Nephron (organoid): Measurements from ENCODE around the gene CELA2A.
"Not testable (repeated sequence)": the region's sequence is repeated elsewhere in the genome, so short reads cannot be mapped to it uniquely, and the experiment has no call there.

Experiments
- H3K27ac Mint-ChIP-seq, 3 experiments: 2 replicates each; pipeline ENCODE4 v1.8.0; 2020; ENCODE audit warnings: mixed read lengths in 3 of 3, mild to moderate bottlenecking in 2 of 3, moderate library complexity in 1 of 3
- H3K27me3 Mint-ChIP-seq: 2 replicates; pipeline ENCODE4 v1.8.0; 2021; ENCODE audit warnings: low read depth, mild to moderate bottlenecking, moderate library complexity, mixed read lengths
- H3K36me3 Mint-ChIP-seq: 2 replicates; pipeline ENCODE4 v1.8.0; 2020; ENCODE audit warnings: low read depth, mixed read lengths
- H3K4me1 Mint-ChIP-seq: 2 replicates; pipeline ENCODE4 v1.8.0; 2020; ENCODE audit warnings: mixed read lengths
- H3K4me3 Mint-ChIP-seq, 3 experiments: 2 replicates each; pipeline ENCODE4 v1.8.0; 2020; ENCODE audit warnings: mild to moderate bottlenecking in 3 of 3, mixed read lengths in 3 of 3, moderate library complexity in 2 of 3
- H3K9me3 Mint-ChIP-seq: 2 replicates; pipeline ENCODE4 v1.8.0; 2020; ENCODE audit warnings: mixed read lengths
- TF ChIP-seq, protein P1 (sequence below), 3 experiments: fragments of 200-600 bp; sonication (generic); IDR thresholded peaks; one replicate each; pipeline ENCODE4 v1.5.0; 2021; ENCODE audit warnings: antibody characterized with exemption in 3 of 3; ENCODE audit not compliant: unreplicated experiment in 3 of 3

Gene CELA2A

DNA sequence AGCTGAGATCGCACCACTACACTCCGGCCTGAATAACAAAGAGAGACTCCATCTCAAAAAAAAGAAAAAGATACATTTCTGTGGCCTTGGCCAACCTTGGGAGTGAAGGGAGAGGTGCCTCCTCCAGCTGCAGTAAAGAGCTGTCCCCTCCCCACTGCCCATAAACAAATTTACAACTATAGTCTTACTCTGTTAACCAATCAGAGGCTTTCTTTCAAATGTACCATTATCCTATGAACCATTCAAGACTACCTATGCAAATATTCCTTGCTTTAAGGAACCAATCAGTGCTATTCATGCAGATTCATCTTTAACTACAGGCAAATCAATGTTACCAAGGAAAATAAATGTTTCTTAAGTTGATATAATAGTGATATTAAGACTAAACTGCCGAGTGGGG is 20.4 kb downstream of the CELA2A start:
- Mint-ChIP-seq H3K9me3 (no peaks in the 10 kb centered on the region), H3K4me3 (peak overlapping the region in 1 of 3 experiments; percentile 45), H3K27ac (peak overlapping the region; percentile 15 to 52 (median 24)), H3K4me1 (peaks cover 23% of the 10 kb centered on the region), H3K27me3 (no peaks in the 10 kb centered on the region), H3K36me3 (no peaks in the 10 kb centered on the region)
- TF ChIP-seq, protein P1, sequence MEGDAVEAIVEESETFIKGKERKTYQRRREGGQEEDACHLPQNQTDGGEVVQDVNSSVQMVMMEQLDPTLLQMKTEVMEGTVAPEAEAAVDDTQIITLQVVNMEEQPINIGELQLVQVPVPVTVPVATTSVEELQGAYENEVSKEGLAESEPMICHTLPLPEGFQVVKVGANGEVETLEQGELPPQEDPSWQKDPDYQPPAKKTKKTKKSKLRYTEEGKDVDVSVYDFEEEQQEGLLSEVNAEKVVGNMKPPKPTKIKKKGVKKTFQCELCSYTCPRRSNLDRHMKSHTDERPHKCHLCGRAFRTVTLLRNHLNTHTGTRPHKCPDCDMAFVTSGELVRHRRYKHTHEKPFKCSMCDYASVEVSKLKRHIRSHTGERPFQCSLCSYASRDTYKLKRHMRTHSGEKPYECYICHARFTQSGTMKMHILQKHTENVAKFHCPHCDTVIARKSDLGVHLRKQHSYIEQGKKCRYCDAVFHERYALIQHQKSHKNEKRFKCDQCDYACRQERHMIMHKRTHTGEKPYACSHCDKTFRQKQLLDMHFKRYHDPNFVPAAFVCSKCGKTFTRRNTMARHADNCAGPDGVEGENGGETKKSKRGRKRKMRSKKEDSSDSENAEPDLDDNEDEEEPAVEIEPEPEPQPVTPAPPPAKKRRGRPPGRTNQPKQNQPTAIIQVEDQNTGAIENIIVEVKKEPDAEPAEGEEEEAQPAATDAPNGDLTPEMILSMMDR (IDR thresholded peaks at IDR 0.05; ENCODE audit: unreplicated experiment in 3 of 3) = no peak

DNA sequence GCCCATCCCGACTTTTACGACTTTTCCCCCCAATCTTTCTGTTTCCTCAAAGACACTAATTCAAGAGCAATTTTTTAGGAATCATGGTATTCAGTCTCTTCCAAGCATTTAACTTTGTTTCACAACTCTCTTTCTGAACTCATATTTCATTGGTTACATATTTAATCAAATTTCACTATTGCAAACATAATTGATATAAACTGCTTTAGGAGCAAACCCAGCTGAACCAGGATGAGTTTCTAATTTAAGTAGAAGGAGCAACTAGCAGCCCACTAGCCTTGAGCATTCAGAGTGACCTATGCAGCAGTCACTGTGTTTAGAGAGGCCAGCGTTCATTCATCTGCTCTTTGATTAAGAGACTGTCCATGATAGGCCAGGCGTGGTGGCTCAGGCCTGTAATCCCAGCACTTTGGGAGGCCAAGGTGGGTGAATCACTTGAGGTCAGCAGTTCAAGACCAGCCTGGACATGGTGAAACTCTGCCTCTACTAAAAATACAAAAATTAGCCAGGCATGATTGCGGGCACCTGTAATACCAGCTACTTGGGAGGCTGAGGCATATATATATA is 21.2 kb downstream of the CELA2A start:
- H3K4me3 Mint-ChIP-seq = peak overlapping the region in 1 of 3 experiments; percentile 21
- H3K27me3 Mint-ChIP-seq = no peaks in the 10 kb centered on the region
- H3K36me3 Mint-ChIP-seq = no peaks in the 10 kb centered on the region
- no peaks in the 10 kb centered on the region for H3K9me3 Mint-ChIP-seq
- TF ChIP-seq, protein P1 (IDR thresholded peaks at IDR 0.05; ENCODE audit: unreplicated experiment in 3 of 3) = no peak
- H3K27ac Mint-ChIP-seq = peak overlapping the region in 1 of 3 experiments; percentile 13
- H3K4me1 Mint-ChIP-seq = peaks cover 20% of the 10 kb centered on the region

GRCh38 chr1:15479654-15480347 is 23.3 kb downstream of the CELA2A start:
- Mint-ChIP-seq H3K36me3 (peaks cover 4% of the 10 kb centered on the region), H3K4me1 (peaks cover 17% of the 10 kb centered on the region), H3K4me3 (no peak overlapping the region), H3K27ac (no peak overlapping the region), H3K9me3 (no peaks in the 10 kb centered on the region), H3K27me3 (no peaks in the 10 kb centered on the region)
- TF ChIP-seq, protein P1 (IDR thresholded peaks at IDR 0.05; ENCODE audit: unreplicated experiment in 3 of 3) = no peak

- H3K4me1 Mint-ChIP-seq, H3K4me3 Mint-ChIP-seq, H3K27me3 Mint-ChIP-seq, H3K9me3 Mint-ChIP-seq, H3K27ac Mint-ChIP-seq: not testable (repeated sequence)
- H3K36me3 Mint-ChIP-seq = peaks cover 27% of the 10 kb centered on the region
These were observed 25.9 kb downstream of the CELA2A start for GRCh38 chr1:15482455-15482854.

DNA sequence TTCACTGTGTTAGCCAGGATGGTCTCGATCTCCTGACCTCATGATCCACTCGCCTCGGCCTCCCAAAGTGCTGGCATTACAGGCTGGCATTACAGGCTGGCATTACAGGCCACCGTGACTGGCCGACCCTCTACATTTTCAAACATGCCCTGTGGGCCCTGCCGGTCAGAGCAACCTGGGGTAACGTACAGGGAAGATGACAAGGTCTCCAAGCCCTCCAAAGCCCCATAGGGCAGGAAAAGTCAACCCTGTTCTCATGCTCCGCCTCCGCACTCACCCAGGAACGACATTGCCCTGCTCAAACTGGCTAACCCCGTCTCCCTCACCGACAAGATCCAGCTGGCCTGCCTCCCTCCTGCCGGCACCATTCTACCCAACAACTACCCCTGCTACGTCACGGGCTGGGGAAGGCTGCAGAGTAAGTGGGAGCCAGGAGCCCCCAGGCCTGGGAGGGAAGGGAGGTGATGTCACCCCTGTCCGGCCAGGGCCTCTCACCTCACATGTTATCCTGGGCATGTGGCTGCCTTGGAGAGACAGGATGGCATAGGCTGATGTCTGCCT is 26.5 kb downstream of the CELA2A start:
- H3K27ac Mint-ChIP-seq, H3K4me3 Mint-ChIP-seq, H3K4me1 Mint-ChIP-seq, H3K27me3 Mint-ChIP-seq, H3K9me3 Mint-ChIP-seq: not testable (repeated sequence)
- peaks cover 27% of the 10 kb centered on the region for H3K36me3 Mint-ChIP-seq

- H3K36me3 Mint-ChIP-seq = peaks cover 27% of the 10 kb centered on the region
- no peak overlapping the region for H3K27ac Mint-ChIP-seq
- no peaks in the 10 kb centered on the region for H3K27me3 Mint-ChIP-seq
- H3K4me1 Mint-ChIP-seq = peaks cover 6% of the 10 kb centered on the region
- TF ChIP-seq, protein P1 (IDR thresholded peaks at IDR 0.05; ENCODE audit: unreplicated experiment in 3 of 3) = no peak
- H3K4me3 Mint-ChIP-seq = no peak overlapping the region
- peaks cover 3% of the 10 kb centered on the region for H3K9me3 Mint-ChIP-seq
These were observed 27.4 kb downstream of the CELA2A start for GRCh38 chr1:15483971-15484370.

- Mint-ChIP-seq H3K36me3 (peaks cover 32% of the 10 kb centered on the region), H3K4me1 (peaks cover 10% of the 10 kb centered on the region)
- not testable (repeated sequence) for H3K27ac Mint-ChIP-seq, H3K4me3 Mint-ChIP-seq, H3K27me3 Mint-ChIP-seq, H3K9me3 Mint-ChIP-seq
These were observed 27.9 kb downstream of the CELA2A start for GRCh38 chr1:15484443-15484842.
